PFSK-1 (cell line): ENCODE data around the gene CLCN7.

Source experiments
- FOXP2 ChIP-seq: optimal IDR thresholded peaks from 2 replicates; pipeline ENCODE3; 2011; ENCODE audit warnings: borderline replicate concordance, control low read depth, inconsistent platforms; ENCODE audit not compliant: insufficient read depth; ENCODE audit errors: extremely low read length, extremely low read depth
- POLR2AphosphoS5 ChIP-seq: IDR thresholded peaks from 2 replicates; pipeline ENCODE4 v1.6.1; 2012; ENCODE audit warnings: low read depth, mild to moderate bottlenecking, control low read depth, low read length, moderate library complexity
- REST ChIP-seq, 2 experiments: IDR thresholded peaks; 2 replicates each; pipeline versions ENCODE4 v1.6.1 to v1.8.0; 2011 to 2012; ENCODE audit warnings: low read depth in 2 of 2, low read length in 2 of 2, control low read depth in 1 of 2, inconsistent platforms in 1 of 2, mild to moderate bottlenecking in 1 of 2, moderate library complexity in 1 of 2; ENCODE audit not compliant: insufficient read depth in 1 of 2
- SIN3A ChIP-seq: IDR thresholded peaks from 2 replicates; pipeline ENCODE4 v1.6.1; 2012; ENCODE audit warnings: mild to moderate bottlenecking, low read length, moderate library complexity, borderline replicate concordance; ENCODE audit not compliant: insufficient read depth
- TAF1 ChIP-seq: IDR thresholded peaks from 2 replicates; pipeline ENCODE4 v1.6.1; 2012; ENCODE audit warnings: low read length, control low read depth, borderline replicate concordance; ENCODE audit not compliant: insufficient read depth

The CLCN7 gene

DNA sequence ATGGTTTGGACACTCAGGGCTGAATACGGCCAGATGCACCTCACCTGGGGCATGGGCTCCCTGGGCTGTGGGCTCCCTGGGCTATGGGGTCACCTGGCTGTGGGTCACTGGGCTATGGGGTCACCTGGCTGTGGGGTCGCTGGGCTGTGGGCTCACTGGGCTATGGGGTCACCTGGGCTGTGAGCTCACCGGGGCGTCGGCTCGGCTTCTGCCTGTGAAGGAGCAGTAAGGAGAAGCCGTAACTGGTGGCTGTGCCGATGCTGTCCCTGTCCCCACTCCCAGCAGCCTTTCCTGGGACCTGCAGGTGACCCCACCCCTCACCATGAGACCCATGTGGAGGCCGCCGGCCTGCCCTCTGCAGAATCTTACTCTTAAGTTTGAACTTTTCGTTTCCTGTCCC is 45.8 kb downstream of the CLCN7 start:
- TF ChIP-seq POLR2AphosphoS5 (no peak), FOXP2 (no peak), SIN3A (no peak), REST (IDR thresholded peaks at IDR 0.05; ENCODE audit: insufficient read depth in 1 of 2, low read depth in 2 of 2, low read length in 2 of 2) (no peak), TAF1 (no peak)

DNA sequence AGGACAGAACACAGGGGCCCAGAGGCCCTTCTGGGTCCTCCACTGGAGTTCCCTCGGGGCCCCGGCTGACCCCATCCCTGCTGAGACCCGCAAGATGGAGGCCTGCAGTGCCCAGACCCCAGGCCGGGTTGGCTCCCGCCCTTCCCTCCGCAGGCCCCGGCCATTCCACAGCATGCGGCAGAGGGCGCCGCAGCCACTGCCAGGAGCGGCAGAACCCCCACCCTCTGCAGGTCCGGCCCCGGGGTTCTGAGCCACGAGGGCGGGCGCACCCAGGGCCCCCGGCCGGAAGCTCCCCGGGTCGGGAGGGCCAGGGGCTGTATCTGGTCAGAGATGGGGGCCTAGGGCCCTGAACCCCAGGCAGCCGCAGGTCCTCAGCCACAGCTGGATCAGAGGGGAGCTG is 46.3 kb downstream of the CLCN7 start:
- TF ChIP-seq FOXP2 (no peak), POLR2AphosphoS5 (no peak), TAF1 (no peak), REST (IDR thresholded peaks at IDR 0.05; ENCODE audit: insufficient read depth in 1 of 2, low read depth in 2 of 2, low read length in 2 of 2) (no peak), SIN3A (no peak)

GRCh38 chr16:1427473-1428461 is 47.1 kb downstream of the CLCN7 start:
- TF ChIP-seq POLR2AphosphoS5 (no peak), SIN3A (no peak), FOXP2 (no peak), TAF1 (no peak), REST (IDR thresholded peaks at IDR 0.05; ENCODE audit: insufficient read depth in 1 of 2, low read depth in 2 of 2, low read length in 2 of 2) (no peak)

DNA sequence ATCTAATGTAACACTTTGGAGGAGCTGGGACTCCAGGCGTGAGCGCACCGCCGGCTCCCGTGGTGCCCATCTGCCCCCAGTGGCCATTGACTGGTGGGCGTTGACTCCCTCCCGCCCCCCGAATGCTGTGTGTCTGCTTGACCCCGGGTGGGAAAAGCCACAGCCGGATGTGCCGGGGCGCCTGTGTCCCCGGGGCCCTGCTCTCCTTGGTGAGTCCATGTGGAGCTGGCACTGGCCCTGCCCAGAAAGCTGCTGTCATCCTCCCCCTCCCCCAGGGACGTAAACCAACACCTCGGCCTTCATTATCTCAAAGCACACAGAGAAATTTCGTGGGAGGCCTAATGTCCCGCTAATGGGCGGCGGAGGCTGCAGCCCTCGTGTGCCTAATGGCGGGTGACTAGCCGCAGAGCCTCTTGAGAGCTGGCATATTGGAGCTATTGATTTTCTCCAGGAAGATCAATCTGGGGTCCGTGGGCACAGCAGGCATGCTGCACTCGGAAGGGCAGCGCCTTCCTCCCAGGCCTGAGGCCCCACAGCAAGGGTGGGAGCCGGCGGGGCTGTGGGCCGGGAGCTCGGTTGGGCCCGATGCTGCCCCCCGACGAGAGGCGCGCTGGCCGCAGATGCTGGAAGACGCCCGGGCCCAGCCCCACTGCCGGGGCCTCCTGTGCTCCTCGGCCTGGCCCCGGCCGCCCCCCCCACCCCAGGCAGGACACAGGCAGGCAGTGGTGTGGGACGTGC is 47.9 kb downstream of the CLCN7 start:
- TF ChIP-seq TAF1 (no peak), FOXP2 (no peak)

- TF ChIP-seq SIN3A (no peak), REST (IDR thresholded peaks at IDR 0.05; ENCODE audit: insufficient read depth in 1 of 2, low read depth in 2 of 2, low read length in 2 of 2) (no peak), FOXP2 (no peak), TAF1 (no peak), POLR2AphosphoS5 (no peak)
Measured at GRCh38 chr16:1425616-1426370, 49.0 kb downstream of the CLCN7 start.
